Activated naive CD8-positive, alpha-beta T cell treated with anti-CD3 and anti-CD28 coated beads for 36 hours (primary cell): Measurements from ENCODE around the gene SSH2. TPM values are rescaled to one million over a fixed set of nuclear protein-coding genes. Genes with fewer than 3 reads are reported as not detected.
A peak's percentile ranks its signal among the peaks of the same experiment; 100 is the strongest.

Experiments used
- DNase-seq: peaks from one replicate; pipeline ENCODE4 v3.0.0; 2021
- H3K27ac Mint-ChIP-seq: one replicate; pipeline ENCODE4 v1.8.0; 2022; ENCODE audit warnings: mild to moderate bottlenecking, moderate library complexity, mixed read lengths
- H3K27me3 Mint-ChIP-seq: one replicate; pipeline ENCODE4 v1.8.0; 2022; ENCODE audit warnings: mild to moderate bottlenecking, mixed read lengths
- H3K36me3 Mint-ChIP-seq: one replicate; pipeline ENCODE4 v1.8.0; 2021; ENCODE audit warnings: mild to moderate bottlenecking, mixed read lengths
- H3K4me1 Mint-ChIP-seq: one replicate; pipeline ENCODE4 v1.8.0; 2021; ENCODE audit warnings: mixed read lengths
- H3K4me3 Mint-ChIP-seq: one replicate; pipeline ENCODE4 v1.8.0; 2022; ENCODE audit warnings: mild to moderate bottlenecking, moderate library complexity, mixed read lengths
- H3K9me3 Mint-ChIP-seq: one replicate; pipeline ENCODE4 v1.8.0; 2022; ENCODE audit warnings: mixed read lengths
- total RNA-seq, 2 experiments: library from RNA; stranded (reverse); gene quantifications; one replicate each; pipeline ENCODE4 v1.2.3, GENCODE V29; 2021

Gene SSH2
- total RNA-seq, 2 experiments from 2014 or later: 26.7 to 26.8 TPM

DNA sequence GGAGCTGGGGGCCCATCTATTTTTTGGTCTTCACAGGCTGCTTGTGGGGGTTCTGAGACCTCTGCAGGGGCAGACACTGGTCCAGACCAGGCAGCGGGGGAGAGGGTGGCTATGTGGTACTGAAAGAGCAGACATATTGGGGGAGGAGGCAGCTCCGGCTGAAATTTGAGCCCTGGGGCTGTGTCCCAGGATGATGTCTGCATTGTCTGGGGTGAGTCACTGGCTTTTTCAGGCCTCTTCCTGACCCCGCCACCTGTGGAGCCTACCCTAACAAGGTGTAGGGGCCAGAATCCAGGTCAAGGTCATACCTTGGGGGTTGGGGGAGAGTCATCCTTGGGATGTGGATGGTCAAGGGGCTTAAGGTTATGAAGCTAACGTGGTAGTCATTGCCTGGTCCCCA, 309.8 kb downstream of the SSH2 start:
- no peaks in the 10 kb centered on the region for H3K9me3 Mint-ChIP-seq
- no peak overlapping the region for H3K27ac Mint-ChIP-seq
- no peak overlapping the region for H3K4me3 Mint-ChIP-seq
- H3K36me3 Mint-ChIP-seq: peaks cover 4% of the 10 kb centered on the region
- DNase-seq: no peak
- no peaks in the 10 kb centered on the region for H3K27me3 Mint-ChIP-seq
- H3K4me1 Mint-ChIP-seq: peaks cover 55% of the 10 kb centered on the region

- Mint-ChIP-seq H3K27ac (no peak overlapping the region), H3K4me1 (peaks cover 54% of the 10 kb centered on the region), H3K4me3 (no peak overlapping the region), H3K9me3 (no peaks in the 10 kb centered on the region), H3K27me3 (no peaks in the 10 kb centered on the region), H3K36me3 (no peaks in the 10 kb centered on the region)
- DNase-seq: no peak
Measured at GRCh38 chr17:29619251-29619650, 310.8 kb downstream of the SSH2 start.

DNA sequence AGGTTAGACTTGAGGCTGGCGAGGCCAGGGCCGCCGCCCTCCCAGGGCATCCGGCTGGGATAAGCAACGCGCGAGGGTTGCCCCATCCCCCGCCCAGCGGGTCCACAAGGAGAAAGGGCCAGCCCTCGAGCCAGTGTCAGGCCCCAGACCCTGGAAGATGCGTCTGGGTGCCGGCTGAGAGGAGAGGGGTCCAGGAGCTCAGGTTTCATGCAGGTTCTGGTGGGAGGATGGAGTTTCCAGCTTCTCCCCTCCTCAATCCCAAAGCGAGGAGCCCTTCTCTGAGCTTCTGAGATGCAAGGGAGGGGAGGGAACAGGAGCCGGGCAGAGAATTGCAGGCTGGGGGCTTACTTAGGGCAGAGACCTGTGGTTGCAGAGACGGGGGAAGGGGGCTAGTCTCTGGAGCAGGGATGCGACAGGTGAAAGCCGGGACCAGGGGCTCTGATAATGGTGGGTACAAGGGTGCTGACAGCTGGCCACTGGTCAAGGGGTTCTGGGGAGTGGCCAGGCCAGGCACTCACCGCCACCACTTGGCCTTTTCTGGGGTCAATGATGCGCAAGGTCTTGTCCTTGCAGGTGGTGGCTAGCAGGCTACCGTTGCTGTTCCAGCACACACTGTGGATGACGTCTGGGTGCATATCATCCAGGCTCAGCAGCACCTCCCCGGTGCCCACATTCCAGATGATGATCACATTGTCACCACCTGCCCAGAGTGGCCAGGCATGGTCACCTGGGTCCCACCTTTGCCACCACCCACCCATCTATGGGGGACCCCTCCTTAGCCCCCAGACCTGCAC, 311.6 kb downstream of the SSH2 start:
- Mint-ChIP-seq H3K27ac (no peak overlapping the region), H3K4me3 (peak overlapping the region; percentile 40), H3K36me3 (no peaks in the 10 kb centered on the region), H3K4me1 (peaks cover 49% of the 10 kb centered on the region), H3K9me3 (no peaks in the 10 kb centered on the region), H3K27me3 (no peaks in the 10 kb centered on the region)
- no peak for DNase-seq

DNA sequence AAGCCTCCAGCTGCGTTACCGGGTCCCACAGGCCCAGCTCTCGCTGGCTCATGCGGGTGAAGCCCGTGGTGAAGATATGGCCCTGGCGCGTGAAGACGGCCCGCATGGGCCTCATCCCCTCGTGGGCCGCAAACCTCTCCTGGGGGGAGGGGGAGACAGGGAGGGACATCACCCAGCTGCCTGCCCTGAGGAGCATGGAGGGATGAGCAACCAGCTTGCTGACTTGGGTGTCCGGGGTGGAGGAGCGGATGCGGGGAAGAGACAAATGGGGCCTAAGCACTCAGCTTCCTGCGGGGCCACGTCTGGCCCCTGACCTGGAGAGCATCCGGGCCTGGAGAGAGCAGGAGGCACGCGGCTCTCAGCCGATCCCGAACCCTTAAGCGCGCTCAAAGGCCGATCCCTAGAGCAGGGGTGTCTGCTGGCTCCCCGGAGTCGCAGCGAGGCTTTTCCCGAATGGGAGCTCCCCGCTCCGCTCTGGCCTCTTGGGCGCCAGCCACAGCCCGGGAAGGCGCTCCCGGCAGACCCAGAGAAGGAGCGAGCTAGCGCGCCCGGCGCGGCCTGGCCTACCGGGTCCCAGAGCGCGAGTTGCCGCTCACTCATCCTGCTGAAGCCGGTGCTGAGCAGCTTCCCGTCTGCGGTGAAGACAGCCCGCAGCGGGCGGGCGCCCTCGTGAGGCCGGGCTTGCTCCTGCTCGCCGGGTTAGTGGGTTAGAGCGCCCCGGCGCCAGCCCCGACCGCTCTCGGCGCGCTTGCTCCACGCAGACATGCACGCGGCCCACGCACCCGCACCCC, 312.4 kb downstream of the SSH2 start:
- Mint-ChIP-seq H3K9me3 (no peaks in the 10 kb centered on the region), H3K27ac (peak overlapping the region; percentile 81), H3K36me3 (peaks cover 2% of the 10 kb centered on the region), H3K4me1 (peaks cover 42% of the 10 kb centered on the region), H3K27me3 (no peaks in the 10 kb centered on the region), H3K4me3 (peak overlapping the region; percentile 81)
- peak; percentile 89 for DNase-seq

DNA sequence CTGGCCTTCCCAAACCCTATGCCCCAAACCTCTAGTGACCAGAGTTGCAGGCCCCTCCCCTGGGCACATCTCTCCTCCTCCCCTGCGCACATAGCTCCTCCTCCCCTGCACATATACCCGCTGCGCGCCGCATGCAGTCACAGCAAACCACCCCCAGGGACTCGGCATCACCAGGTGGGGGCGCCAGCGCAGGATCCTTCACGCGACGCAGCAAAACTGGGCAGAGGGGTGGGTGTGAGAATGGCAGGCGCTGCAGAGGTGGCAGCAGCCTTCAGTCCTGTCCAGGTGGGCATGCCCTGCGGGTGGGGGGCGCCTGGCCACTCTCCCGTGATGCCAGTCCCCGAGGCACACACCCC, 312.9 kb downstream of the SSH2 start:
- Mint-ChIP-seq H3K4me3 (peak overlapping the region; percentile 81), H3K4me1 (peaks cover 42% of the 10 kb centered on the region), H3K27me3 (no peaks in the 10 kb centered on the region), H3K27ac (peak overlapping the region; percentile 81), H3K36me3 (peaks cover 2% of the 10 kb centered on the region), H3K9me3 (no peaks in the 10 kb centered on the region)
- peak; percentile 91 for DNase-seq

DNA sequence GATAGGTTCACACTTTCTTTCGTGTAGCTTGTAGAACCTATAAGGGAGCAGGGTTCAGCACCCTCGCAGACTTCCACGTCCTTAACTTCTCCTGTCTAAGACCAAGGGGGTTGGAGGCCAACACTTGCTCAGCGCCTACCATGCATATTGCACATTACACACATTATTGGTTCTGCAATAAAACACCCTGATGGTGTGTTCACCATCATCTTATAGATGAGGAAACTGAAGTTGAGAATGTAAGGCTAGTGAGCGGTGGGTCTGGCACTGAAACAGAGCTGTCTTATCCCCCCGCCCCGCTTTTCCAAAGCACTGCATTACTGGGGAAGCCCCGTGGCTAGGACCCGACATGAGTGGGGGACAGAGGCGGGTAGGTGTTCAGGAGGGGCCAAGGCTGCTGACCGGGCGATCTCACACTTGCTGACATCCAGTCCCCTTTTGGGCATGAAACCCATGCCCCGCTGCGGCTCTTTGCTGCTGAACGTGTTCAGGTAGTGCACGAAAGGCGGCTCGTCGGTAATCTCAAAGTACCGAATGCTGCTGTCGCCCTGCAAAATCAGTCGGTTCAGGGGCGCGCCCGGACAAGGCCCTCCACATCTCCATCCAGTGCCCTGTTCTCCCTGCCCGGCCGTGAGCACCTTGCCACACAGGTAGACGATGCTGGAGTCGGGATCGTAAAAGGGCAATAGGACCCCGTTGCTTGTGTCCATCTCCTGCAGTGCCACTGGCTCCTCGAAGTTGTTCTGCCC, 313.6 kb downstream of the SSH2 start:
- H3K9me3 Mint-ChIP-seq: no peaks in the 10 kb centered on the region
- peak overlapping the region; percentile 68 for H3K27ac Mint-ChIP-seq
- peaks cover 2% of the 10 kb centered on the region for H3K36me3 Mint-ChIP-seq
- H3K4me1 Mint-ChIP-seq: peaks cover 36% of the 10 kb centered on the region
- no peaks in the 10 kb centered on the region for H3K27me3 Mint-ChIP-seq
- DNase-seq: no peak
- peak overlapping the region; percentile 81 for H3K4me3 Mint-ChIP-seq

GRCh38 chr17:29615492-29616299, 314.3 kb downstream of the SSH2 start:
- H3K27me3 Mint-ChIP-seq: no peaks in the 10 kb centered on the region

DNA sequence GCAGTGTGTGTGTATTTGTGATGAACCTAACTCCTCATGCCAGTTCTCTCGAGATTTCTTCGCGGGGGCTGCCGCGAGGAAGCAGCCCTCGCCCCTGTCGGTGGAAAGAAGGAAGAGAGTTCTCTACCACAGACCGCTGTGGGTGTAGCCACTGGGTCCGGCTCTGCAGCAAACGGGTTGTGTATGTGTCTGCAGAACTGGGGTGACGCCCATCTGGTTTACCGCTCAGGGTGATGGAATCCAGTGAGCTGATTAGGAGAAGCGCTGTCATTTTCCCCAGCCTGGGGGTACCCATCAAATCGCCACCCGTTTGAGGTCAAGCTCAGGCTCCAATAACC, 315.0 kb downstream of the SSH2 start:
- peak overlapping the region; percentile 42 for H3K27ac Mint-ChIP-seq
- H3K36me3 Mint-ChIP-seq: peaks cover 2% of the 10 kb centered on the region

More at GRCh38 chr17:29615492-29616299, 314.3 kb downstream of the SSH2 start:
- Mint-ChIP-seq H3K4me1 (peaks cover 33% of the 10 kb centered on the region), H3K27ac (peak overlapping the region; percentile 68), H3K9me3 (no peaks in the 10 kb centered on the region), H3K4me3 (peak overlapping the region; percentile 81), H3K36me3 (peaks cover 2% of the 10 kb centered on the region)
- DNase-seq: peak; percentile 87

DNA sequence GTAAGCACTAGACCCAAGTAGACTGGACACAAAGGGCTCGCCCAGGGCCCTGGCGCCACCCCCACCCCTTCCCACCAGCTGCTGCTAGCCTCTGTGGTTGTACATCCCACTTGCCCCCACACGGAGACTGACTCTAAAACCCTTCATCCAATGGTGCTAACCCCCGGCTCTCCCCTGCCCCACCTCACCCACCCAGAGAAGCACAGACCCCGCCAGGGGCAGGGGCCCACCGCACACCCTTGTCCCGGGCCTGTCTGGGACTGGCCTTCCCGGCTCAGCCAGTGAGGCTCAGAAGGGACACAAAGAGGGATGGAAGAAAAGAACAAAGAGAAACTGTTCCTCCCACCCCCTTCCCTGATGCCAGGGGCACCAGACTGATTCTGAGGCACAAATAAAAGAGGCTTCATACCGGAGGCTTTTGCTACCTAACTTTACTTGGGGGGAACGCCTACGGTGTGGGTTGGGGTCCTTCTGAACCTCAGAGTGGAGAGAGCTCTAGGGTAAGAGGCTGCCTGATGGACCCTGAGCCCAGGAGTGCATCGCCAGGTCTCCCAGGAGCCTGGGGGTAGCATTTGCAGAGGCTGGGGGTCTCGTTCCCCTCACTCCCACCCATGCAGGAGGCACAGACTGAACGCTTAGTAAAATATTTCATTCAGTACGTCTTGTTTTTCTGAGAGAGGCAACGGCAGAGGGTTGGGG, 315.5 kb downstream of the SSH2 start:
- Mint-ChIP-seq H3K27me3 (no peaks in the 10 kb centered on the region), H3K9me3 (no peaks in the 10 kb centered on the region), H3K27ac (peak overlapping the region; percentile 42), H3K4me1 (peaks cover 33% of the 10 kb centered on the region), H3K36me3 (peaks cover 2% of the 10 kb centered on the region), H3K4me3 (peak overlapping the region; percentile 81)
- DNase-seq: no peak

More for the DNA sequence above, 315.0 kb downstream of the SSH2 start:
- peak; percentile 68 for DNase-seq
- peak overlapping the region; percentile 81 for H3K4me3 Mint-ChIP-seq
- no peaks in the 10 kb centered on the region for H3K27me3 Mint-ChIP-seq
- peaks cover 33% of the 10 kb centered on the region for H3K4me1 Mint-ChIP-seq
- no peaks in the 10 kb centered on the region for H3K9me3 Mint-ChIP-seq

- Mint-ChIP-seq H3K27ac (no peak overlapping the region), H3K27me3 (no peaks in the 10 kb centered on the region), H3K4me1 (peaks cover 33% of the 10 kb centered on the region), H3K4me3 (no peak overlapping the region), H3K9me3 (no peaks in the 10 kb centered on the region), H3K36me3 (peaks cover 2% of the 10 kb centered on the region)
- no peak for DNase-seq
Measured at GRCh38 chr17:29613856-29614255, 316.2 kb downstream of the SSH2 start.

GRCh38 chr17:29613352-29613837, 316.6 kb downstream of the SSH2 start:
- peaks cover 2% of the 10 kb centered on the region for H3K36me3 Mint-ChIP-seq
- no peaks in the 10 kb centered on the region for H3K27me3 Mint-ChIP-seq
- H3K9me3 Mint-ChIP-seq: no peaks in the 10 kb centered on the region
- peaks cover 32% of the 10 kb centered on the region for H3K4me1 Mint-ChIP-seq
- peak; percentile 96 for DNase-seq
- no peak overlapping the region for H3K4me3 Mint-ChIP-seq
- H3K27ac Mint-ChIP-seq: no peak overlapping the region

DNA sequence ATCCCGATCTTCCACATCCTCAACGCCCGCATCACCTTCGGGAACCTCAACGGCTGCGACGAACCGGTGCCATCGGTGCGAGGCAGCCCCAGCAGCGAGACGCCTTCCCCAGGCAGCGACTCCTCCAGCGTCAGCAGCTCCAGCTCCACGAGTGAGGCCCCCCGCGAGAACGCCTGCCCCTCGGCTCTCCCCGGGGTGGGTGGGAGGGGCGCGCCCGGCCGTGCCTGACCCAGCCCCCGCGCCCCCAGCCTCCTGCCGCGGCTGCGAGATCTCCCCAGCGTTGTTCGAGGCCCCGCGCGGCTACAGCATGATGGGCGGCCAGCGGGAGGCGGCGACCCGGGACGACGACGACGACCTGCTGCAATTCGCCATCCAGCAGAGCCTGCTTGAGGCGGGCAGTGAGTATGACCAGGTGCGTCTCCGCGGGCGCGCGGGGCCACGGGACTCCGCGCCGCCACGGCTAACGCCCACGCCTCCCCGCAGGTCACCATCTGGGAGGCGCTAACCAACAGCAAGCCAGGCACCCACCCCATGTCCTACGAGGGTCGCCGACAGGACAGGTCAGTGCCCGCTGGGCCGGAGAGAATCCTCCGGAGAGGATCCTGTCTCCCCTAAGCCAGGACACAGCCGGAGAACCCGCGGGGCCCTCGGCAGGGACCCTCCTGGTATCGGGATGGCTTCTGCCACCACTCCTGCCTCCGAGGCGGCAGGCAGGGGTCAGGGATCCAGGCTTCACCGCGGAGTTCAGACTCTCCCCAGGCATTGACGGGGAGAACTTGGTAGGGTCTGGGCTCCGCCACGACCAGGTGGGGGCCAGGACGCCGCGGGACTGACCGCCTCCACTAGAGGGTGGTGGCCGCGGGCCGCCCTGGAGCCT, 317.4 kb downstream of the SSH2 start:
- no peaks in the 10 kb centered on the region for H3K9me3 Mint-ChIP-seq
- peaks cover 29% of the 10 kb centered on the region for H3K4me1 Mint-ChIP-seq
- H3K27ac Mint-ChIP-seq: no peak overlapping the region
- peak overlapping the region; percentile 29 for H3K4me3 Mint-ChIP-seq
- no peaks in the 10 kb centered on the region for H3K27me3 Mint-ChIP-seq
- no peak for DNase-seq
- peaks cover 2% of the 10 kb centered on the region for H3K36me3 Mint-ChIP-seq

DNA sequence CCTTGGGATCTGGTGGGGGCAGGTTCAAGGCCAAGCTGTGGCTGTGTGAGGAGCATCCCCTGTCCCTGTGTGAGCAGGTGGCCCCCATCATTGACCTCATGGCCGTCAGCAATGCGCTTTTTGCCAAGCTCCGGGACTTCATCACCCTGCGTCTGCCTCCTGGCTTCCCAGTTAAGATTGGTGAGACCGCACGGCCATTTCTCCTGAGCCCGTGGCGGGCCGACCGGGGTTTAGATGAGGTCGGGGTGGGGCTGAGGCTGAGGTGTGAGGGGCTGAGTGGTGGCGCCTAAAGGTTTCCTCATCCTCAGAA, 318.0 kb downstream of the SSH2 start:
- H3K4me1 Mint-ChIP-seq: peaks cover 28% of the 10 kb centered on the region
- H3K9me3 Mint-ChIP-seq: no peaks in the 10 kb centered on the region
- no peak for DNase-seq
- no peak overlapping the region for H3K4me3 Mint-ChIP-seq
- H3K36me3 Mint-ChIP-seq: peaks cover 2% of the 10 kb centered on the region
- H3K27me3 Mint-ChIP-seq: no peaks in the 10 kb centered on the region
- no peak overlapping the region for H3K27ac Mint-ChIP-seq
